ENCODE data around the gene ITGA5.

Gene ITGA5

GRCh38 chr12:54417712-54418440, 1.2 kb downstream of the ITGA5 start:
- H4K20me1 ChIP-seq (ENCODE audit: low read depth, low read length) = no peaks in the 10 kb centered on the region
- no peak overlapping the region for H3K27ac ChIP-seq (ENCODE audit: low read depth, low read length)
- H3K4me2 ChIP-seq (ENCODE audit: low read depth, low read length, poor library complexity, severe bottlenecking) = no peak overlapping the region
- H3K79me2 ChIP-seq (ENCODE audit: insufficient read depth, low read length) = no peaks in the 10 kb centered on the region
- H3K9me2 ChIP-seq (replicated peaks; ENCODE audit: insufficient read depth, low read length) = no peaks in the 10 kb centered on the region
- H2AFZ ChIP-seq (ENCODE audit: low read depth, low read length, severe bottlenecking) = no peak overlapping the region
- no peak for TF ChIP-seq CTCF (IDR thresholded peaks at IDR 0.05; ENCODE audit: insufficient read depth, low read length, poor library complexity, severe bottlenecking)
- no peak overlapping the region for H3K4me3 ChIP-seq (ENCODE audit: insufficient read depth, low read length, poor library complexity, severe bottlenecking)
- H3F3A ChIP-seq (ENCODE audit: insufficient read depth) = no peaks in the 10 kb centered on the region
- H3K27me3 ChIP-seq (ENCODE audit: low read length) = no peaks in the 10 kb centered on the region
- no peak overlapping the region for H3K9ac ChIP-seq (ENCODE audit: low read length)
- H3K9me3 ChIP-seq (ENCODE audit: insufficient read depth, low read length) = no peaks in the 10 kb centered on the region
- no peaks in the 10 kb centered on the region for H3K36me3 ChIP-seq (ENCODE audit: low read length)

DNA sequence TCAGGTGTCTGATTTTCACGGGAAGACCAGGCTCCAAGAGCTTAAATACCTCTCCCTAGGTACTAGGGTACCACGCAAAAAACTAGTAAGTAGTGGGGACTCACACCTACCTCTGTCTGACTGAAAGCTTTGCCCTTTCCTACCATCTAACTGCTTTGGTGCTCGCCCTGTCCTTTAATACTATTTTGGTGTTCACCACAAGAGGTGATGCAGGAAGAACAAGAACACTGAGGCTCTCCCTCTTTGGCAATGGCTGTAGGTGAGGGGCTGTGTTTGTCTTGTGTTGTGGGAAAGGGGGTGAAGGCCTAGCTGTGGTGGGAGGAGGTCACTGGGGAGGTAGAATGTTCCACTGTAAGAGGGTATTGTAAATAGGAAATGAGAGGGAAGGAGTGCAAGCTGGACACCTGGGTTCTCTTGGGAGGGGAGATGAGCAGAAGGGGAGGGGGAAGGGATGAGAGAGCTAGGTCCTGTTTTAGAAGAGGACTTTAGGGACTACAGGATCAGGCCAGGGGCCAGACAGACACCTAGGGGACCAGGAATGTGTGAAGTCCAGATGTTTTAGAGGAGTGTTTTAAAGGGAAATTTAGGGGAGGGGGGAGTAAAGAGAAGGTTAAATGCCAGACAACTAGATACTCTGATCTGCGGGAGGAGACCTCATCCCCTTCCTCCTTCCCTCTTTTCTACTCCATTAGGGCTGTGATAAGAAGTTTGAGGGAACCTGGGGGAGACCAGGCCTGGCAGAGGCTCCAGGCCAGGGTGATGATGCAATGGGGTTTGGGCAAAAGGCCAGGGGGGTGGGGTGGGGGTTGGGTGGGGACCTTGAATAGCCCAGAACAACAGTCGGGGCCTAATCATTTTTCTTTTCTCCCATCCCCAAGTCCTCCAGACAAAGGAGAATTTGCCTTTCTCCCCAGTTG, 2.1 kb downstream of the ITGA5 start:
- H3K9me3 ChIP-seq (ENCODE audit: insufficient read depth, low read length) = no peaks in the 10 kb centered on the region
- H3K4me3 ChIP-seq (ENCODE audit: insufficient read depth, low read length, poor library complexity, severe bottlenecking) = no peak overlapping the region
- TF ChIP-seq EZH2phosphoT487 (conservative IDR thresholded peaks at IDR 0.05; ENCODE audit: low read length) (no peak), CTCF (IDR thresholded peaks at IDR 0.05; ENCODE audit: insufficient read depth, low read length, poor library complexity, severe bottlenecking) (no peak)
- H3K27ac ChIP-seq (ENCODE audit: low read depth, low read length) = no peak overlapping the region
- no peaks in the 10 kb centered on the region for H3K36me3 ChIP-seq (ENCODE audit: low read length)
- H3K27me3 ChIP-seq (ENCODE audit: low read length) = no peaks in the 10 kb centered on the region
- no peak overlapping the region for H2AFZ ChIP-seq (ENCODE audit: low read depth, low read length, severe bottlenecking)
- no peak overlapping the region for H3K4me2 ChIP-seq (ENCODE audit: low read depth, low read length, poor library complexity, severe bottlenecking)
- no peaks in the 10 kb centered on the region for H3K79me2 ChIP-seq (ENCODE audit: insufficient read depth, low read length)
- no peak overlapping the region for H3K9ac ChIP-seq (ENCODE audit: low read length)
- H4K20me1 ChIP-seq (ENCODE audit: low read depth, low read length) = no peaks in the 10 kb centered on the region
- no peaks in the 10 kb centered on the region for H3K9me2 ChIP-seq (replicated peaks; ENCODE audit: insufficient read depth, low read length)
- H3F3A ChIP-seq (ENCODE audit: insufficient read depth) = no peaks in the 10 kb centered on the region

DNA sequence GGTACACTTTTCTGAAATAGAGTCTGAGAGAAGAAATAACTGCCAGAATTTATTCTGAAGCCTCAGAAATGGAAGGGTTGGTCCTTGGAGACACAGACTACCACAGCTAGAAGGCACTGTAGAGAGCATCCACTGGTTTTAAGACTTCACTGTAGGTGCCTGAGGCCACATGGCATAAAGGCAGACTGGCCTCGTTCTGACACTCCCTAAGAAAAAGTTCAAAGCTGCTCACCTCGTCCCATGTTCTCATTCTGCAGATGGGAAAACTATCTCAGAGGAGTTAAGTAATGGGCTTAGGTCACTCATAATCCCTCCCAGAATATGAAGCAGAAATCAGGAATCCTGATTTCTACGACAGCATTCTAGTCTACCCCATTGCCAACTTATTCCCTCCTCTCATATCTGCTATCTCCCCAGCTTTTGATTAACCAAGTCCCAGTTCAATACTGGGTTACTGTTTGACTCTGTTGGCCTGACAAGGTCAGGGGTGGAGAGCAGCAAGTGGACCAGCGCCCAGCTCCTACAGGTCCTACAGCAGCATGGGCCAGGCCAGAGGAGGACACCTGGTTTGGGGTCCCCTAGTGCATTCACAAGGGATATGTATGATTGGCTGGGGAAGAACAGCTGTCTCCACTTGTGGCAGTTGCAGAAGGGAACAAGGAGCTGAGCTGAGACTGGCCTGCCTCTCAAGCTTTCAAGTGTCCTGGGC, 3.7 kb downstream of the ITGA5 start:
- no peak for TF ChIP-seq EZH2phosphoT487 (conservative IDR thresholded peaks at IDR 0.05; ENCODE audit: low read length)
- TF ChIP-seq CTCF (IDR thresholded peaks at IDR 0.05; ENCODE audit: insufficient read depth, low read length, poor library complexity, severe bottlenecking) = no peak
- H3K9me2 ChIP-seq (replicated peaks; ENCODE audit: insufficient read depth, low read length) = no peaks in the 10 kb centered on the region
- H3K27ac ChIP-seq (ENCODE audit: low read depth, low read length) = no peak overlapping the region
- no peak overlapping the region for H3K4me2 ChIP-seq (ENCODE audit: low read depth, low read length, poor library complexity, severe bottlenecking)
- no peaks in the 10 kb centered on the region for H4K20me1 ChIP-seq (ENCODE audit: low read depth, low read length)
- H3K9ac ChIP-seq (ENCODE audit: low read length) = no peak overlapping the region
- no peak overlapping the region for H2AFZ ChIP-seq (ENCODE audit: low read depth, low read length, severe bottlenecking)
- H3K4me3 ChIP-seq (ENCODE audit: insufficient read depth, low read length, poor library complexity, severe bottlenecking) = no peak overlapping the region
- H3K36me3 ChIP-seq (ENCODE audit: low read length) = no peaks in the 10 kb centered on the region
- no peaks in the 10 kb centered on the region for H3K9me3 ChIP-seq (ENCODE audit: insufficient read depth, low read length)
- H3F3A ChIP-seq (ENCODE audit: insufficient read depth) = no peaks in the 10 kb centered on the region
- no peaks in the 10 kb centered on the region for H3K27me3 ChIP-seq (ENCODE audit: low read length)
- H3K79me2 ChIP-seq (ENCODE audit: insufficient read depth, low read length) = no peaks in the 10 kb centered on the region
